AG10803 (cell line): ENCODE data around the gene GATM.

Experiments used
- DNase-seq: peaks from one replicate; pipeline ENCODE4 v3.0.0; 2010; ENCODE audit warnings: low read depth
- H3K4me3 ChIP-seq: 2 replicates; pipeline ENCODE4 v1.5.1; 2011; ENCODE audit warnings: mild to moderate bottlenecking, low read length, control low read depth
- CTCF ChIP-seq: conservative IDR thresholded peaks from 2 replicates; pipeline ENCODE4 v1.5.1; 2011; ENCODE audit warnings: mild to moderate bottlenecking, low read length, control low read depth, inconsistent platforms

The GATM gene

GRCh38 chr15:45387380-45388007, 9.2 kb upstream of the GATM start:
- DNase-seq, result no peak
- H3K4me3 ChIP-seq, result no peak overlapping the region

GRCh38 chr15:45386974-45387373, 8.6 kb upstream of the GATM start:
- no peak for TF ChIP-seq CTCF
- no peak for DNase-seq
- H3K4me3 ChIP-seq, result no peak overlapping the region

More at GRCh38 chr15:45387380-45388007, 9.2 kb upstream of the GATM start:
- TF ChIP-seq CTCF, result no peak

- no peak for TF ChIP-seq CTCF
- H3K4me3 ChIP-seq, result no peak overlapping the region
- no peak for DNase-seq
Measured at GRCh38 chr15:45386420-45386819, 8.1 kb upstream of the GATM start.

- TF ChIP-seq CTCF, result no peak
- DNase-seq, result no peak
- no peak overlapping the region for H3K4me3 ChIP-seq
Measured at GRCh38 chr15:45385590-45385989, 7.2 kb upstream of the GATM start.

GRCh38 chr15:45384700-45385099, 6.4 kb upstream of the GATM start:
- no peak for DNase-seq
- H3K4me3 ChIP-seq, result no peak overlapping the region
- TF ChIP-seq CTCF, result no peak

GRCh38 chr15:45378913-45379262, 544 bp upstream of the GATM start:
- TF ChIP-seq CTCF, result no peak
- H3K4me3 ChIP-seq, result peak overlapping the region; percentile 43
- DNase-seq, result no peak

- no peak for DNase-seq
- TF ChIP-seq CTCF, result no peak
- H3K4me3 ChIP-seq, result peak overlapping the region; percentile 43
Measured at GRCh38 chr15:45377609-45378148, 665 bp downstream of the GATM start.
